ENCODE results near the gene EDA. TPM values are rescaled to one million over a fixed set of nuclear protein-coding genes. Genes with fewer than 3 reads are reported as not detected.

The EDA gene
- total RNA-seq, 1 donor from 2014 or later = 6.8 TPM

- DNase-seq (ENCODE audit: low spot score) = no peak
- H3K4me3 Mint-ChIP-seq = no peak overlapping the region
Measured at GRCh38 chrX:70026112-70026850, 410.4 kb downstream of the EDA start.

GRCh38 chrX:70026851-70027200 lies 410.9 kb downstream of the EDA start:
- Histone ChIP-seq H3F3A (ENCODE audit: low read depth) (no peaks in the 10 kb centered on the region), H3K4me3 (no peak overlapping the region), H3K4me1 (no peaks in the 10 kb centered on the region), H3K9ac (no peak overlapping the region), H3K27me3 (no peaks in the 10 kb centered on the region), H3K9me3 (ENCODE audit: low read depth) (no peaks in the 10 kb centered on the region), H4K20me1 (ENCODE audit: low read depth) (no peaks in the 10 kb centered on the region), H3K79me2 (ENCODE audit: low read depth) (no peaks in the 10 kb centered on the region), H3K36me3 (no peaks in the 10 kb centered on the region), H3K4me2 (no peak overlapping the region), H2AFZ (replicated peaks) (no peak overlapping the region), H3K27ac (no peak overlapping the region)
- H3K27ac Mint-ChIP-seq = no peak overlapping the region
- peaks cover 2% of the 10 kb centered on the region for H3K9me3 Mint-ChIP-seq
- peaks cover 9% of the 10 kb centered on the region for H3K27me3 Mint-ChIP-seq (ENCODE audit: insufficient read depth, low read depth)
- H3K36me3 Mint-ChIP-seq = no peaks in the 10 kb centered on the region
- H3K4me1 Mint-ChIP-seq = no peaks in the 10 kb centered on the region
- TF ChIP-seq EZH2phosphoT487 (IDR thresholded peaks at IDR 0.05) (no peak), CTCF (IDR thresholded peaks at IDR 0.05) (no peak), EZH2 (IDR thresholded peaks at IDR 0.05) (no peak)
- DNase-seq (ENCODE audit: low spot score) = no peak
- no peak overlapping the region for H3K4me3 Mint-ChIP-seq

More at GRCh38 chrX:70026112-70026850, 410.4 kb downstream of the EDA start:
- H3K79me2 ChIP-seq (ENCODE audit: low read depth) = no peaks in the 10 kb centered on the region
- Mint-ChIP-seq H3K36me3 (no peaks in the 10 kb centered on the region), H3K27ac (no peak overlapping the region), H3K9me3 (peaks cover 2% of the 10 kb centered on the region), H3K4me1 (no peaks in the 10 kb centered on the region), H3K27me3 (ENCODE audit: insufficient read depth, low read depth) (peaks cover 8% of the 10 kb centered on the region)
- H3K36me3 ChIP-seq = no peaks in the 10 kb centered on the region
- H3K4me2 ChIP-seq = no peak overlapping the region
- H3K4me1 ChIP-seq = no peaks in the 10 kb centered on the region
- no peak overlapping the region for H3K9ac ChIP-seq
- TF ChIP-seq CTCF (IDR thresholded peaks at IDR 0.05) (no peak), EZH2phosphoT487 (IDR thresholded peaks at IDR 0.05) (no peak), EZH2 (IDR thresholded peaks at IDR 0.05) (no peak)
- no peak overlapping the region for H3K27ac ChIP-seq
- no peak overlapping the region for H2AFZ ChIP-seq (replicated peaks)
- no peak overlapping the region for H3K4me3 ChIP-seq
- no peaks in the 10 kb centered on the region for H3K27me3 ChIP-seq
- H3K9me3 ChIP-seq (ENCODE audit: low read depth) = no peaks in the 10 kb centered on the region
- no peaks in the 10 kb centered on the region for H3F3A ChIP-seq (ENCODE audit: low read depth)
- H4K20me1 ChIP-seq (ENCODE audit: low read depth) = no peaks in the 10 kb centered on the region

- no peak overlapping the region for H3K27ac Mint-ChIP-seq
- Histone ChIP-seq H3K27me3 (no peaks in the 10 kb centered on the region), H3F3A (ENCODE audit: low read depth) (no peaks in the 10 kb centered on the region), H3K4me2 (no peak overlapping the region), H3K27ac (no peak overlapping the region), H4K20me1 (ENCODE audit: low read depth) (no peaks in the 10 kb centered on the region), H3K9me3 (ENCODE audit: low read depth) (no peaks in the 10 kb centered on the region), H3K9ac (no peak overlapping the region), H3K4me3 (no peak overlapping the region), H3K4me1 (no peaks in the 10 kb centered on the region), H3K36me3 (no peaks in the 10 kb centered on the region), H3K79me2 (ENCODE audit: low read depth) (no peaks in the 10 kb centered on the region), H2AFZ (replicated peaks) (no peak overlapping the region)
- H3K27me3 Mint-ChIP-seq (ENCODE audit: insufficient read depth, low read depth) = peaks cover 9% of the 10 kb centered on the region
- peaks cover 2% of the 10 kb centered on the region for H3K9me3 Mint-ChIP-seq
- H3K4me1 Mint-ChIP-seq = no peaks in the 10 kb centered on the region
- no peak for DNase-seq (ENCODE audit: low spot score)
- H3K36me3 Mint-ChIP-seq = no peaks in the 10 kb centered on the region
- no peak overlapping the region for H3K4me3 Mint-ChIP-seq
- TF ChIP-seq CTCF (IDR thresholded peaks at IDR 0.05) (no peak), EZH2phosphoT487 (IDR thresholded peaks at IDR 0.05) (no peak), EZH2 (IDR thresholded peaks at IDR 0.05) (no peak)
Measured at GRCh38 chrX:70029863-70030262, 413.9 kb downstream of the EDA start.
